HEK293 (cell line): ENCODE measurements around the gene COX20.

Source experiments
- CTCF ChIA-PET: fragments of 350-600 bp; formaldehyde crosslinking; extraction: SDS; loops from one replicate; lab custom pipeline; 2021; ENCODE audit warnings: antibody characterized with exemption; lab: Yijun Ruan, JAX
- POLR2A ChIA-PET: fragments of 300-600 bp; formaldehyde crosslinking; extraction: SDS; loops from one replicate; lab custom pipeline; 2020; ENCODE audit warnings: antibody characterized with exemption, inconsistent platforms; lab: Yijun Ruan, JAX
- H3K27ac ChIP-seq: fragments of 200-500 bp; sonication (Bioruptor generic); 2 replicates; pipeline ENCODE4 v1.5.1; 2014; ENCODE audit warnings: low read depth, low read length, control low read depth, inconsistent platforms; ENCODE audit errors: extremely low read depth
- H3K36me3 ChIP-seq, 2 experiments: fragments of 200-500 bp in 1 of 2; sonication (Bioruptor generic) in 1 of 2; 1 replicate in 1 of 2; 2 replicates in 1 of 2; pipeline ENCODE4 v1.5.1; 2014 to 2017; ENCODE audit warnings: inconsistent platforms in 2 of 2, low read length in 2 of 2; ENCODE audit not compliant: control insufficient read depth in 2 of 2, insufficient read depth in 1 of 2
- H3K4me1 ChIP-seq: fragments of 200-500 bp; sonication (Bioruptor generic); 2 replicates; pipeline ENCODE4 v1.5.1; 2014; ENCODE audit warnings: mild to moderate bottlenecking, low read length, inconsistent platforms; ENCODE audit not compliant: control insufficient read depth, insufficient read depth
- H3K4me3 ChIP-seq: 2 replicates; pipeline ENCODE4 v1.5.1; 2011; ENCODE audit warnings: low read depth, mild to moderate bottlenecking, control low read depth, low read length, moderate library complexity
- H3K9me3 ChIP-seq: fragments of 200-500 bp; sonication (Bioruptor generic); 2 replicates; pipeline ENCODE4 v1.5.1; 2014; ENCODE audit warnings: low read depth, low read length, inconsistent platforms; ENCODE audit not compliant: control insufficient read depth, insufficient read depth
- ATF2 ChIP-seq: fragments of 450-650 bp; formaldehyde crosslinking; IDR thresholded peaks from 2 replicates; pipeline ENCODE4 v1.5.1; 2016; ENCODE audit warnings: missing biosample characterization, missing genetic modification characterization, low read depth
- GLI2 ChIP-seq: fragments of 450-650 bp; formaldehyde crosslinking; IDR thresholded peaks from 2 replicates; pipeline ENCODE4; 2017; ENCODE audit warnings: missing biosample characterization, missing genetic modification characterization, low read depth, borderline replicate concordance
- IKZF3 ChIP-seq: fragments of 450-650 bp; IDR thresholded peaks from 2 replicates; pipeline ENCODE4 v1.5.0; 2018; ENCODE audit warnings: missing biosample characterization, mild to moderate bottlenecking, missing genetic modification characterization, moderate library complexity
- KLF16 ChIP-seq: fragments of 450-650 bp; formaldehyde crosslinking; IDR thresholded peaks from 2 replicates; pipeline ENCODE4 v1.5.1; 2017; ENCODE audit warnings: missing biosample characterization, missing genetic modification characterization
- PATZ1 ChIP-seq: fragments of 450-650 bp; formaldehyde crosslinking; IDR thresholded peaks from 2 replicates; pipeline ENCODE4 v1.5.1; 2016; ENCODE audit warnings: missing biosample characterization, missing genetic modification characterization
- PBX3 ChIP-seq: sonication (generic); formaldehyde crosslinking; IDR thresholded peaks from 2 replicates; pipeline ENCODE4 v1.8.1; 2022; ENCODE audit warnings: mild to moderate bottlenecking, moderate library complexity, missing genetic modification reagents
- SCRT1 ChIP-seq: fragments of 450-650 bp; formaldehyde crosslinking; IDR thresholded peaks from 2 replicates; pipeline ENCODE4 v1.5.1; 2016; ENCODE audit warnings: missing biosample characterization, missing genetic modification characterization, borderline replicate concordance
- SETDB1 ChIP-seq: IDR thresholded peaks from one replicate; pipeline ENCODE4 v1.6.1; 2017; ENCODE audit warnings: mild to moderate bottlenecking, low read length, moderate library complexity, mixed read lengths; ENCODE audit not compliant: insufficient read length
- ZBTB48 ChIP-seq: fragments of 450-650 bp; formaldehyde crosslinking; IDR thresholded peaks from 2 replicates; pipeline ENCODE4 v1.5.1; 2016; ENCODE audit warnings: missing biosample characterization, missing genetic modification characterization
- ZBTB6 ChIP-seq: fragments of 450-650 bp; formaldehyde crosslinking; IDR thresholded peaks from 2 replicates; pipeline ENCODE4 v1.5.1; 2017; ENCODE audit warnings: missing biosample characterization, missing genetic modification characterization
- ZFP37 ChIP-seq: fragments of 450-650 bp; formaldehyde crosslinking; IDR thresholded peaks from 2 replicates; pipeline ENCODE4 v1.5.1; 2016; ENCODE audit warnings: missing biosample characterization, missing genetic modification characterization
- ZNF146 ChIP-seq: fragments of 450-650 bp; formaldehyde crosslinking; IDR thresholded peaks from 2 replicates; pipeline ENCODE4 v1.5.1; 2016; ENCODE audit warnings: missing biosample characterization, missing genetic modification characterization
- ZNF266 ChIP-seq: fragments of 450-650 bp; formaldehyde crosslinking; IDR thresholded peaks from 2 replicates; pipeline ENCODE4 v1.5.1; 2016; ENCODE audit warnings: missing biosample characterization, missing genetic modification characterization, low read depth
- ZNF362 ChIP-seq: fragments of 450-650 bp; formaldehyde crosslinking; IDR thresholded peaks from 2 replicates; pipeline ENCODE4 v1.5.1; 2016; ENCODE audit warnings: missing biosample characterization, missing genetic modification characterization
- ZNF366 ChIP-seq: fragments of 450-650 bp; formaldehyde crosslinking; conservative IDR thresholded peaks from 2 replicates; pipeline ENCODE4 v1.5.1; 2016; ENCODE audit warnings: missing biosample characterization, missing genetic modification characterization
- ZNF473 ChIP-seq: fragments of 450-650 bp; formaldehyde crosslinking; IDR thresholded peaks from 2 replicates; pipeline ENCODE4 v1.5.1; 2017; ENCODE audit warnings: missing biosample characterization, missing genetic modification characterization
- ZNF518A ChIP-seq: fragments of 450-650 bp; formaldehyde crosslinking; conservative IDR thresholded peaks from 2 replicates; pipeline ENCODE4 v1.5.1; 2016; ENCODE audit warnings: low read depth, missing biosample characterization, missing genetic modification characterization
- ZNF549 ChIP-seq: fragments of 450-650 bp; IDR thresholded peaks from 2 replicates; pipeline ENCODE4 v1.5.1; 2018; ENCODE audit warnings: missing biosample characterization, missing genetic modification characterization, mild to moderate bottlenecking, inconsistent platforms, moderate library complexity
- ZNF555 ChIP-seq: fragments of 450-650 bp; formaldehyde crosslinking; conservative IDR thresholded peaks from 2 replicates; pipeline ENCODE4 v1.5.1; 2017; ENCODE audit warnings: missing biosample characterization, mild to moderate bottlenecking, missing genetic modification characterization, inconsistent platforms
- ZNF610 ChIP-seq: fragments of 450-650 bp; formaldehyde crosslinking; IDR thresholded peaks from 2 replicates; pipeline ENCODE4 v1.5.1; 2016; ENCODE audit warnings: missing biosample characterization, missing genetic modification characterization, borderline replicate concordance
- ZNF701 ChIP-seq: fragments of 450-650 bp; formaldehyde crosslinking; IDR thresholded peaks from 2 replicates; pipeline ENCODE4 v1.5.1; 2016; ENCODE audit warnings: missing biosample characterization, missing genetic modification characterization
- ZNF707 ChIP-seq: fragments of 450-650 bp; formaldehyde crosslinking; IDR thresholded peaks from 2 replicates; pipeline ENCODE4 v1.5.1; 2016; ENCODE audit warnings: missing biosample characterization, missing genetic modification characterization
- ZNF777 ChIP-seq: fragments of 450-650 bp; formaldehyde crosslinking; IDR thresholded peaks from 2 replicates; pipeline ENCODE4 v1.5.1; 2017; ENCODE audit warnings: missing biosample characterization, missing genetic modification characterization, borderline replicate concordance
- ZNF792 ChIP-seq: fragments of 450-650 bp; formaldehyde crosslinking; IDR thresholded peaks from 2 replicates; pipeline ENCODE4 v1.5.1; 2016; ENCODE audit warnings: missing biosample characterization, missing genetic modification characterization

The COX20 gene

GRCh38 chr1:244862354-244862698 is 26.9 kb downstream of the COX20 start (continued):
- TF ChIP-seq ZNF777 (tag by site-specific recombination), result no peak
- TF ChIP-seq ZBTB48 (tag by site-specific recombination), result no peak
- TF ChIP-seq PBX3 (CRISPR knock-in tag), result no peak
- no peak for TF ChIP-seq ZNF266 (tag by site-specific recombination)
- TF ChIP-seq GLI2 (tag by site-specific recombination), result no peak
- TF ChIP-seq ZNF473 (tag by site-specific recombination), result no peak
- no peak for TF ChIP-seq ZNF792
- no peak for TF ChIP-seq PATZ1 (tag by site-specific recombination)
- 0 out of 2 replicates have a peak, but pooled peaks have one; percentile 45 for TF ChIP-seq ZNF366 (tag by site-specific recombination)
- TF ChIP-seq ATF2 (tag by site-specific recombination), result no peak
- TF ChIP-seq SCRT1 (tag by site-specific recombination), result peak; percentile 98

GRCh38 chr1:244862699-244863490 is 27.4 kb downstream of the COX20 start:
- POLR2A ChIA-PET, result interaction anchor here (0.5 to 5.5 kb wide), 17 partner anchors 8 to 259 kb away, joined by 3 to 98 read pairs (median 5); partner anchors contain the start of gene COX20
- no peaks in the 10 kb centered on the region for H3K9me3 ChIP-seq
- peaks cover 38 to 53% of the 10 kb centered on the region in 2 experiments for H3K36me3 ChIP-seq
- H3K27ac ChIP-seq, result peak overlapping the region; percentile 100
- H3K4me3 ChIP-seq, result peak overlapping the region; percentile 80
- CTCF ChIA-PET, result interaction anchor here (0.7 to 6.6 kb wide), 2 partner anchors 25 to 179 kb away, joined by 3 to 38 read pairs; no protein-coding TSS in a partner anchor
- peaks cover 16% of the 10 kb centered on the region for H3K4me1 ChIP-seq
- TF ChIP-seq ZNF707 (tag by site-specific recombination), result no peak
- no peak for TF ChIP-seq ZNF549 (tag by site-specific recombination)
- no peak for TF ChIP-seq ZNF362 (tag by site-specific recombination)
- peak; percentile 32; the same call in 1 of the 2 replicates for TF ChIP-seq ZNF146
- TF ChIP-seq ZBTB6, result peak; percentile 95
- no peak for TF ChIP-seq SETDB1
- peak; percentile 67 for TF ChIP-seq IKZF3 (tag by site-specific recombination)
- TF ChIP-seq ZFP37 (tag by site-specific recombination), result no peak
- peak; percentile 90 for TF ChIP-seq KLF16 (tag by site-specific recombination)
- no peak for TF ChIP-seq ZNF701 (tag by site-specific recombination)
- TF ChIP-seq ZNF555 (tag by site-specific recombination), result no peak
- TF ChIP-seq ZNF610, result no peak; the same call in 1 of the 2 replicates
- TF ChIP-seq ZNF518A, result no peak
